HG03457 (cell line): ENCODE results near the gene ZSWIM6.

Experiments used
- ATAC-seq: cut with Tn5 transposase; IDR thresholded peaks from one replicate; pipeline ENCODE4 v1.9.1; 2021; ENCODE audit warnings: moderate number of reproducible peaks; ENCODE audit not compliant: unreplicated experiment

The ZSWIM6 gene

DNA sequence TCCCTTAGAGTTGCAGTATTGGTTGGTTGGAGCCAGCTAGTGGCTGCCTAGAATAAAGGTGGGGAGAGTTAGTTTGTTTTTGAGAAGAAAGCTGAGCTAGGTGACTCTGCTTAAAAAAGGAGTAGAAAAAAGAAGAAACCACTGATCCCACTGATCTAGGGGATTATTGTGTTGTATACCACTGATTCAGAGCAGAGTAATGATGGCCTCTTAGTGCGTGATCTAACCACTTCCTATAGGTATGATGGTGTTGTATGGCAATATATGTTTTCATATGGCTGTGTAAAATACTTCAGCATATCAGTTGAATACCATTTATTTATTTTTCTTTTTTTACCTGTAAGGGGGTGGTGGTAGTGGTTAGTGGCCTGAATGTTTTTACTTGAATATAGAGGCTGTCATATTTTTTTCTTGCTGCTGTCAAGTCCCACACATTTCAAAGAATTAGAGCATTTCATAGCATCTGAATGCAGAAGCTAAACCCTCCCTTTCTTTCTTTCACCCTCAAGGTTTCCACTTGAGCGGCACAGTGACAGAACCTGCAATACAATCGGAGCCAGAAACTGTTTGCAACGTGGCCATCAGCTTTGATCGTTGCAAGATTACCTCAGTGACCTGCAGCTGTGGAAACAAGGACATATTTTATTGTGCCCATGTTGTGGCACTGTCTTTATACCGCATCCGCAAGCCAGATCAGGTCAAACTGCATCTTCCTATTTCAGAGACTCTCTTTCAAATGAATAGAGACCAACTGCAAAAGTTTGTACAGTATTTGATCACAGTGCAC lies 140.3 kb downstream of the ZSWIM6 start:
- no peak for ATAC-seq

DNA sequence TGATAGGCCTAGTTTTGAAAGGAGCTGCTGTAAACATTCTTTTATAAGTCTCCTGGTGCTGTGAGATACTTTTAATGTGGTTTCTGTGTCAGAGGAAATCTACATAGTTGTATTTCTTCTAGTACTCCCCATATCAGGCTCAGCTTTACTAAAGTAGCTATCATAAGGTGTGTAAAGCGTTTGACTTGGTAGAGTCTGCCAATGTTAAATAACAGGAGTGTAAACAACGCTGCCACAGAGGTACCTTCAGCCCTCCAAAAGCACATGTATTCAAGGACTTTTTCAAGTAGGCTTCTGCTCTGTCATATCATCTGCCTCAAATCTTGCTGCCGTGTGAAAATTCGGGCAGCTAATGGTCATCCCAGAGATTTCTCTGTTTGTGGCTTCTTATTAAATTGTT lies 142.7 kb downstream of the ZSWIM6 start:
- no peak for ATAC-seq

DNA sequence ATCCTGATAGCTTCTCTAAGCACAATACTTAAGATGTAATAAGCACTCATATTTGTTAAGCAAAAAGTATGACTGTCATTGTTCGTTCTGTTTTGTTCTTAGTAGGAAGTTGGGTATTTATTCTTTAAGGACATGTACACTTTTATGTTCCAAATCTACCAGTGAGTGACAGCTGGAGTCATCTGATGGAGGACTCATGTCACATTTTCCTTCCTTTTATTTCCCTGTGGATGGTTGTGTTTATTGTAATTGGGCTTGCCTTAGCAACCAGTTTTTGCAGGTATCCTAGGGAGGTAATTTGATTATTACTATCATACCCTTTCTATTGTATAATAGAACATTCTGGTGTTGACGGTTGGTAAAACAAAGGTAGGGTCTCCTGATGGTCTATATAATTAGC lies 145.7 kb downstream of the ZSWIM6 start:
- no peak for ATAC-seq

DNA sequence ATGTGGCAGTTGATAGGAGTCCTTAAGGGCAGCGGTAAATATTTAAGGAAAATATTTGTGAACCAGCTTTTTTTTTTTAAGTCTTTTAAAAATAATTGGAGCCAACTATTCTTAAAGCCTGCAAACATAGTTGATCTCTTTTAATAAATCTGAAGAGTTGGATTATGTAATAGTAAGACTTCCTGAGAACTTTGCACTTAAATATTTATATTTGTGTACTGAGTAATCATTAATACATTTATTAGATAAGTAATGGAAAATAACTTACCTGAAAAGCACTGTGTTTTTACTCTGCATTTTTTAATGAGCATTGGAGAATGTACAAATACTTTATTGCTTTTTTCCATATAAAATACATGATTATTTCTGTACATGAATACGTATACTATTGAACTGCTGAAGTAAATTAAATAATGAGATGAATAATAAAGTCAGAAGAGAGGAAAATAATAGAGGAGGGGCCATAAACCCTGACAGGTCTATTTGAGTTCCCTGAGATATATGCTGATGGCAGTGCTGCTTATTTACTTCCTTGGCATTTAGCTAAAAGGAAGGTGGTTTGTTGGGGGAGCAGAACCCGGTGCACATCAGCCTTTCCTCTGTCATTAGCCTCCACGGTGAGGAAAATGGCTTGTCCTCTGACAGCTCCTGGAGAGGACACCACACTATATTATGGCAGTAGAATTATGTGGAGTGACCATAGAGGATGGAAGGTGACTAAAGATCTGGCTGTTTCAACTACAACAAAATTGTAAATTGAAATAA lies 148.0 kb downstream of the ZSWIM6 start:
- no peak for ATAC-seq

DNA sequence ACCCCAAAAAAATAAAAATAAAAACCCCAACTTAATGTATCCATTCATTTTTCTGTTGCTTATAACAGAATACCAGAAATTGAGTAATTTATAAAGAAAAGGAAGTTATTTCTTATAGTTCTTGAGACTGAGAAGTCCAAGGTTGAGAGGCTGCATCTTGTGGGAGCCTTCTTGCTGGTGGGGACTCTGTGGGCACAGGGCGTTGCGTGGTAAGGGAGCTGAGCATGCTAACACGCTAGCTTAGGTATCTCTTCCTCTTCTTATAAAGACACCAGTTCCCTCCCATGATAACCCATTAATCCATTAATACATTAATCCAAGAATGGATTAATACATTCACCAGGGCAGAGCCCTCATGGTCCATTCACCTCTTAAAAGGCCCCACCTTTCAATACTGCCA lies 150.9 kb downstream of the ZSWIM6 start:
- no peak for ATAC-seq

DNA sequence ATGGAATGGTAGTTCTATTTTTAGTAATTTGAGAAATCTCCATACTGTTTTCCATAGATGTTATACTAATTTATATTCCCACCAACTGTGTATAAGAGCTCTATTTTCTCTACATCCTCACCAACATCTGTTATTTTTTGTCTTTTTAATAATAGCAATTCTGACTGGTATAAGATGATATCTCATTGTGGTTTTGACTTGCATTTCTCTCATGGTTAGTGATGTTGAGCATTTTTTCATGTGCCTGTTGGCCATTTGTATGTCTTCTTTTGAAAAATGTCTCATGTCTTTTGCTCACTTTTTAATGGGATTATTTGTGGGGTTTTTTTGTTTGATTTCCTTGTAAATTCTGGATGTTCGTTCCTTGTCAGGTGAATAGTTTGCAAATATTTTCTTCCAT lies 154.4 kb downstream of the ZSWIM6 start:
- ATAC-seq = no peak

DNA sequence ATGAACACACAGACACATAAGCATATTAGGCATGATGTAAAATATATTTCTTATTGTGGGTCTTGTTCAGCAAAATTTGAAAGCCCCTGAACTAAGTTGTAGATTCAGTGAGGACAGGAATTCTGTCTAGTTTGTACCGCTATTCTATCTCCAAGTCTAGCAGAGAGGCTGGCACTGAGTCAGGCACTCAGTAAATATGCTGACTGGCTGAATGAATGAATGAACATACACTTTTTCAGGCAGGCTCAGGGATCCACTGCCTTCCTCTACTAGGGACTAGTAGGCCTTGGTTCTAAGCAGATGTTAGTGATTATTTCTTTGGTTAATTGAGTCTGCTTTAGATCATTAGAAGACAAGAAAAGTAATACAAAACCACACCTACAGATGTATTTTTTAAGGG lies 157.5 kb downstream of the ZSWIM6 start:
- ATAC-seq = no peak

DNA sequence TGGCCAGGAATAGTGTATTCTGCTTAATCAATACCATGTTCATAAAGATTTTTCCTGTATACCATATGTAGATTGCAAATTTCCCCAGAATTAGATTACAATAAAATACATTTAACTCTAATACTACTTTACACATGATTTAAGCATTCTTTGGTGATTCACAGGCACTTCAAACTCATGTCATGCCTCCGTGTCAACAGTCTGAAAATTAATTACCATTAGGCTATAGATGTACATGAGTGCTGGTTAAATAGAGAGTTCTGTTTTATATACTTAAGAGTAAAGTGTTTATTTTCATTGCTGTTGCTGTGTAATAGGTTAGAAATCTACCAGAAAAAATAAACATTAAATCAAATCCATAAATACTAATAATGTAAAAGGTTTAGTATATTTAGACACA lies 159.8 kb downstream of the ZSWIM6 start:
- no peak for ATAC-seq

DNA sequence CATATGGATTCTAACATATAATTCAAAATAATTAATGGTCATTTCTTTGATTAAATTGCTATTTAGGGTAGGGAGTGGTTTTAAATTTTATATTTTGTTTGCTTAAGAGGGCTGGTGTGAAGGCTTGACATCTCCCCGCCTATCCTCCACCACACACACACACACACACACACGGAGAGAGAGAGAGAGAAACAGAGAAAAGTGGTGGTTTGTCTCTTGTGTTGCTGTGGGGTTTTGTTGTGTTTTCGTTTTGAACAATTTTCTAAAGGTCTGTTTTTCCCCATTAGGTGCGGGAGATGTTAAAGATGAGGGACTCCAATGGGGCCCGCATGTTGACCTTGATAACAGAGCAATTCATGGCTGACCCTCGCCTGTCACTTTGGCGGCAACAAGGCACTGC lies 161.9 kb downstream of the ZSWIM6 start:
- ATAC-seq = no peak

DNA sequence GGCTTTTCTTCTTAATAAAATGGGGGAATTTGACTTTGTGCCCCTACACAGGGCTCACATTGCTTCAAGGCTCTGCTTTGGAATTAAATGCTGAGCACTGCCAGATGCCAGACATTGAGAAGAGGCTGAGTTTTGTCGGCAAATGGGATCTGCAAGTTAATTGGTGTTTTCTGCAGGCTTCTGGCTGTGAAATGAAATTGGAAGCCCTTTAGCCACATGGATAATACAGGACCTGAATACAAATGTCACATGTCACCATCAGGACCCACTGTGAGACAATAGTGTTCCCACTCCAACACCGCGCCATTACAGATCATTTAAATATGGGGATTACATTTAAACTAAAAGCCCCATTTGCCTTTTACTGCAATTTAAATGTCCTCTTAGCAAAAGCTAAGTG lies 164.4 kb downstream of the ZSWIM6 start:
- ATAC-seq = no peak

DNA sequence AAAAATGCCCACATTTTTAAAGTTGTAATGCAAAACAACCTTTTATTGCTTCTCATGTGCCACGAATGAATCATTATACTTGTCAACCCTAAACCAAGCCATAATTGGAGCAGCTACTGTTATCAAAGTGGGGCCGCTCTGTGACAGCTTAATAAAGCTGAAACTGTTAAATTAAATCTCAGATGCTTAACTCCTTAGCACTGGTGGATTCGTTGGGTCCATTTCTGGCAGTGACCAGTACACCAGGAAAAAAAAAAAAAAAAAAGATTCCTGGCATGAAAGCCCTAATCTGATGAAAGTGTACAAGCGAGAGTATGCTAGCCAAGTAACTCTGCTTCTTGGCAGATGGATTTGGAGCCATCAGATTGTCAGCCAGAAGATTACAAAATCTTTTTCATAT lies 164.8 kb downstream of the ZSWIM6 start:
- no peak for ATAC-seq

DNA sequence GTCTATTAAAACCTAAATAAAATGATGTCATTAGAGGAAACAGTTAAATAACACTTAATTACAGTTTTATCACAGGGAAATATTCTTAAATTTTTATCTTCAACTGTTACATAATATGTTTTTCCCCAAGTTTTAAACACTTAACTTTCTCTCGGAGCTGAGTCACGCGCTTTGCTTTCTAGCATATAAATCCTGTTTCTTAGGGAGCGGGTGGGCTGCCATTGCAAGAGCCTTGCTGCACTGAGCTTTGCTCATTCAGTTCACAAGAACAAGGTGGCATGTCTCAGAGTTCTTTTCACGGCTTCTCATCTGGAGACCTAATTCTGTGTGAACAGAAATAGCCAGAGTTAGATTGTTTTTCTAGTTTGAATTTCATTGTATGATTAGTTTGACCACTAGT lies 166.1 kb downstream of the ZSWIM6 start:
- no peak for ATAC-seq

DNA sequence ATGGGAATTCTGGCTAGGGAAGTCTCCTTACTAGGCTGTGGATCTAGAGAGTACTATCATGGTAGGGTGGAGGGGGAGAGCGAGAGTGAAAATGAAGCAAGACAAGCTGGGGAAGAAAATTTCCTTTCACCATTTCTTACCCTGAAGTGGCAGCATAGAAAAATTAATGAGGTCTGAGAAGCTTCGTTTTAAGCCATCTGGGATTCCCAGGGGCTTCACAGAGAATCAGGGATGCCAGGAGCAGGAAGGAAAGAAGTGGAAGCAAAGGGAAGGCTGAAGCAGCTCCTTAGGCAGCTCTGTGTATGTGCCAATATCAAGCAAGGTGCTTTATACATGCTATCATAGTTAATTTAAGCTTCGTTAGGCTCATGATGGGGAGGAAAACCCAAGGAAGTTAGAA lies 169.9 kb downstream of the ZSWIM6 start:
- ATAC-seq = no peak

DNA sequence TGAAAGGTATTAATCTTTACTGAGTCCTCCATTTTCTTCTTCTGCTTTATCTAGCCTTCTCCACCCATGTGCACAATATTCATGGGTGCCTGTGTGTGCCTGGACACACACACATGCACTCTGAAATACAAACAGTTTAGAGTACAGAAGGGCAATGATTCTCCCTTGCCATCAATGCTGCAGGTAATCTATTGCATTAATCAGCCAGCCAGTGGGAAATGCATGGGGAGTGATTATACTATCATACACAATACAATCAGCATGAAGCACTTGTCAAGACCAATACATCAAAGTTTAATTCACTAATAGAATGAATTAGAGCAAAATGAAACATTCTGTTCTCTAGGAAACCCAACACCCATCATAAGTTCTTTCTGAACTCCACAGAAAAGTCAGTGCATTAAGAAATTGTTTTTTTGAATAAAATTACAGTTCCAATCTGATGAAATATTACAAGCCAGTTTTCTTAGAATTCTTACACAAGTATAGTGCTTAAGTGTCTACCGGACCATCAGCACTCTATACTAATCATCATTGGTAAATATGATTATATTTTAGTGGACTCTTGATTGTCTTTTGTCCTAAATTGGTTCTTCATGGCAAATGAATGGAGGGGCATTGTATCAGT lies 172.2 kb downstream of the ZSWIM6 start:
- ATAC-seq = no peak

DNA sequence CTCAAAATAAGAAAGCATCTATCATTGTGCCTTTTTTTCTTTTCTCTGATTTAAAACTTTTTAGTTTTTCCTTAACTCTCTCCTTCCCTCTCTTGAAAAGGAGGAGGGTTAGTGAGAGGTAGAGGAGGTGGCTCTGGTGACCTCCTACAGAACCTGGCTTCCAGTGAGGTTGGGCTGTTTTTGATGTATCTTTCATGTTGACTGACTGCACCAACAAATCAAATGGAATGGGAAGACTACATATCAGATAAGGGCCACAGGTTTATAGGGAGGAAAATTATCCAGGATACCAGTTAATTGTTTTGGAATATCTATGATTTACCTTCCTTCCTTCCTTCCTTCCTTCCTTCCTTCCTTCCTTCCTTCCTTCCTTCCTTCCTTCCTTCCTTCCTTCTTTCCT lies 173.2 kb downstream of the ZSWIM6 start:
- no peak for ATAC-seq

DNA sequence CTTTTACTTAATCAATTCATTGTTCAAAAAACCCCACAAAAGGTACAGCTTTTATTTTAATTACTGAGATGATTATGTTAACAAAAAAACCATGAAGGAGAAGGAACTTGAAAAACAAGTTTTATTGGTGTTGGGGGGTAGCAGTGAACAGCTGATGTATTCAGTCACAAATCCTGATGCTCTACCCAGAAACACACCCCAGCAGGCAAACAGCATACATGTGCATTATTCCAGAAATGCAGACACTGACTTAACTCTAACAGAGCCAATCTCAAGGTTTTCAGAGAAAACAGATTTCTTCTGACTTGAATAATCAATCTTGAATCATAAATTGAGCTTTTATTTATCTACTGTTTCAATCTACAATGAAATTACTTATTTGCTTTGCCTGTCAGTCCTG lies 175.2 kb downstream of the ZSWIM6 start:
- ATAC-seq = no peak

DNA sequence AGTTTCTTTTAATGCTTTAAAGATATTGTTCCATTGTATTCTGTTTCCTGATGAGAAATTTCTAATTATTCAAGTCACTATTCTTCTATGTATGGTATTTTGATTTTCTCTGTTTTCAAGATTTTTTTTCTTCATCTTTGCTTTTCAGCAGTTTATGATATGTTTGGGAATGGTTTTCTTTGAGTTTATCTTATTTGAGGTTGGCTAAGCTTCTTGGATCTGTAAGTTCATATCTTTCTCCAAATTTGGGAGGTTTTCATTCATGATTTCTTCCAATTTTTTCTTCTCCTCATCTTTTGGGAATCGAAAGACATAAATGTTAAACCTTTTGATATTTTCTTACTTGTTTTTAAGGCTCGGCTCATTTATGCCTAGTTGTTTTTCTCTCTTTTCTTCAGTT lies 184.9 kb downstream of the ZSWIM6 start:
- no peak for ATAC-seq

DNA sequence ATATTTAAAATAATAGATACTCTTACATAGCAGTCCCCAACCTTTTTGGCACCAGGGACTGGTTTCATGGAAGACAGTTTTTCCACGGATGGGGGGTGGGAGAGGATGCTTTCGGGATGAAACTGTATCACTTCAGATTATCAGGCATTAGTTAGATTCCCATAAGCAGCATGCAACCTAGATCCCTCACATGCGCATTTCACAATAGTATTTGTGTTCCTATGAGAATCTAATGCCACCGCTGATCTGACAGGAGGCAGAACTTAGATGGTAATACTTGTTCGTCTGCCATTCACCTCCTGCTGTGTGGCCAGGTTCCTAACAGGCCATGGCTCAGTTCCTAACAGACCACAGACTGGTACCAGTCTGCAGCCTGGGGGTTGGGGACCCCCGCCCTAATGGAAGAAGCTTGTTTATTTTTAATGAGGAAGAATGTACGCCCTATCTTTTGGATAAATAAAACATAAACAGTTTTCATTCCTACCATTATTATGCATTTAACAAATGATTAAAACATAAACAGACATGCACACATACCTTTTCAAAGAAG lies 187.7 kb downstream of the ZSWIM6 start:
- ATAC-seq = no peak

DNA sequence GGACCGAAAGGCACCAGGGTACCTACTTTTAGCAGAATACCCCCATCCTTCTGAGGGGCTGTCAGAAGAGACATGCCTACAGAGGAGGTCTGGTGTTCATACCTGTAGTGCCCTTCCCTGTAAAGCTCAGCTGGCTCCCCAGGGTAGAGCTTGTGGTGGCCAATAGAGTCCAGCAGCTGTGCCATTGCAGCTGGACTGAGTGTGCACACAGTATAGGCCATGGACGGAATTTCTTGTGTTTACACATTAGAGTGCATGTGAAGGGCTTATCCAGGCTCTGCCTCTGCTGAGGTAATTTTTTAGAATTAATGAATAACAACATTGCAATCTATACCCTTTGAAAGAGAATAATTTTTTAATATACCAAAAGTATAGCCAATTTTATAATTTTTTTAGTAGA lies 191.0 kb downstream of the ZSWIM6 start:
- no peak for ATAC-seq

DNA sequence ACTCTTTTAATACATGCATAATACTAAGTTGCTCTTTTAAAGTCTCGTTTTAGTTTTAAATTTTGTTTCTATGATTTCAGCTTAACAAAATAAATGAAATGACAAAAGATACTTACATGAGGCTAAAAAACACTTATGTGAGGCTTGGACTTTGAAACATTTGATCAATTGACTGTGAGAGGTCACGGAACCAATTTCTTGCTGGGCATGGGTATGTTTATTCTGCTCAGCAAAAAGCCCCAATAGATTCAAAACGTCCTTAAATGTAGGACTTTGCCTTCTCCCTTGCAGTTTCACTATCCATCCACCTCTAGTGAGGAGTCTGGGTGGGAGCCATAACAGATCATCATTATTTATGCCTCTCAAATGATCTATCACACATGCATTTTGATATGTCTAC lies 191.9 kb downstream of the ZSWIM6 start:
- no peak for ATAC-seq

DNA sequence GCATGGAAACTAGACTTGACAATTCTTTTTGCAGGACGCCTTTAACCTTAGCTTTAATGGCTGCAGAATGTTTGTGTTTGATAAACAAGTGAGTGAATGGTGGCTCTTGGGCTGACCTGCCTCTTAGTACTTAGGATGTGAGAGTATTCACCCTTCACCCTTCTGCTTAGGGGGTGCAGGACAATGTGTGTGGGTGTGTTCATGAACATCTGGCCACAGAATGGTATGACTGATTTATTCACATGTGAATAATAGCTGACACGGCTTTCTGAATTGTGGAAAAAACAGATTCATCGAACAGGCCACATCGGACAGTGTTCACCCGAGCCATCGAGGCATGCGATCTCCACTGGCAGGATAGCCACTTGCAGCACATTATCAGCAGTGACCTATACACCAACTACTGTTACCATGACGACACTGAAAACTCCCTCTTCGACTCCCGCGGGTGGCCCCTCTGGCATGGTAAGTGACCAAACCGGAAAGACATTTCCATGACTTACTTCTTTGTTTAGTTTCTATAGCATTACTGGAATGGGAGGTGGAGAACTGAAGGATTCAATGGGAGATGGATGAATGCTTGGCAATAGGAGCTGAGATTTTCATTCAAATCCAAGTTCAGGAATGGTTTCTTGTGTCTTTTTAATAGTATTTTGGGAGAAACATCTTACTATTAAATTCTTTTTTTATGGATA lies 193.6 kb downstream of the ZSWIM6 start:
- ATAC-seq = no peak
